ENCODE results near the gene DDR1. TPM values are rescaled to one million over a fixed set of nuclear protein-coding genes. Genes with fewer than 3 reads are reported as not detected.

The DDR1 gene
- total RNA-seq, 1 experiment from 2014 or later = 95.2 TPM

DNA sequence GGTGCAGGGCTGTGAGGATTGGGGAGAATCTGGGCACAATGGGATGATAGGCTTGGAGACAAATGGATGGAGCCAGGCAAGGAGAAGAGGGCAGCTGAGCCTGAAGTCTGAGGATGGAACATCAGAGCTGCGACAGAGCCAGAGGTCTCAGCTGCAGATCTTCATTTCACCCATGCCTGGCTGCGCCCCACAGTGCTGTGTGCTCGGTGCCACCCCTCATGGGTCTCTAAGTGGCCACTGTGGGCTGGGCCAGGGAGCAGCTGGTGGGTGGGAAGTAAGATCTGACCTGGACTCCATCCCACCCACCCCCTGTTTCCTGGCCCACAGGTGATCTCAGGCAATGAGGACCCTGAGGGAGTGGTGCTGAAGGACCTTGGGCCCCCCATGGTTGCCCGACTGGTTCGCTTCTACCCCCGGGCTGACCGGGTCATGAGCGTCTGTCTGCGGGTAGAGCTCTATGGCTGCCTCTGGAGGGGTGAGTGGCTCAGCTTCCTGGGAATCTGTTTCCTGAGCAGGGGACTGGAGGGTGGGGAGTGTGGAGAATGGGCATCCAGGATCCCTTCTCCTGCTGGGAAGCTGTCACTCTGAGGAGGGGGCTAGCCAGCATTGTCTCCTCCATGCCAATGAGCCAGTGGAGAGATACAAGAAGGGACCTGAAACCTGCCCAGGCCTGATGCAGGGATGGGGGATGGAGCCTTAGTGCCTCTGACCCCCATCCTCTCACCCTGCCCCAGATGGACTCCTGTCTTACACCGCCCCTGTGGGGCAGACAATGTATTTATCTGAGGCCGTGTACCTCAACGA lies 6.5 kb downstream of the DDR1 start:
- no peak for ATAC-seq
- H3K27me3 ChIP-seq (ENCODE audit: control insufficient read depth, insufficient read depth, low read length) = no peaks in the 10 kb centered on the region
- TF ChIP-seq TCF7L2 (IDR thresholded peaks at IDR 0.05; ENCODE audit: low read depth, low read length) (no peak), POLR2AphosphoS5 (IDR thresholded peaks at IDR 0.05; ENCODE audit: low read depth, low read length) (no peak), SIN3A (IDR thresholded peaks at IDR 0.05; ENCODE audit: borderline replicate concordance, insufficient read depth, low read depth, low read length) (no peak)
- TF ChIP-seq, protein P1, sequence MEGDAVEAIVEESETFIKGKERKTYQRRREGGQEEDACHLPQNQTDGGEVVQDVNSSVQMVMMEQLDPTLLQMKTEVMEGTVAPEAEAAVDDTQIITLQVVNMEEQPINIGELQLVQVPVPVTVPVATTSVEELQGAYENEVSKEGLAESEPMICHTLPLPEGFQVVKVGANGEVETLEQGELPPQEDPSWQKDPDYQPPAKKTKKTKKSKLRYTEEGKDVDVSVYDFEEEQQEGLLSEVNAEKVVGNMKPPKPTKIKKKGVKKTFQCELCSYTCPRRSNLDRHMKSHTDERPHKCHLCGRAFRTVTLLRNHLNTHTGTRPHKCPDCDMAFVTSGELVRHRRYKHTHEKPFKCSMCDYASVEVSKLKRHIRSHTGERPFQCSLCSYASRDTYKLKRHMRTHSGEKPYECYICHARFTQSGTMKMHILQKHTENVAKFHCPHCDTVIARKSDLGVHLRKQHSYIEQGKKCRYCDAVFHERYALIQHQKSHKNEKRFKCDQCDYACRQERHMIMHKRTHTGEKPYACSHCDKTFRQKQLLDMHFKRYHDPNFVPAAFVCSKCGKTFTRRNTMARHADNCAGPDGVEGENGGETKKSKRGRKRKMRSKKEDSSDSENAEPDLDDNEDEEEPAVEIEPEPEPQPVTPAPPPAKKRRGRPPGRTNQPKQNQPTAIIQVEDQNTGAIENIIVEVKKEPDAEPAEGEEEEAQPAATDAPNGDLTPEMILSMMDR (IDR thresholded peaks at IDR 0.05) = no peak
- TF ChIP-seq, protein P2, sequence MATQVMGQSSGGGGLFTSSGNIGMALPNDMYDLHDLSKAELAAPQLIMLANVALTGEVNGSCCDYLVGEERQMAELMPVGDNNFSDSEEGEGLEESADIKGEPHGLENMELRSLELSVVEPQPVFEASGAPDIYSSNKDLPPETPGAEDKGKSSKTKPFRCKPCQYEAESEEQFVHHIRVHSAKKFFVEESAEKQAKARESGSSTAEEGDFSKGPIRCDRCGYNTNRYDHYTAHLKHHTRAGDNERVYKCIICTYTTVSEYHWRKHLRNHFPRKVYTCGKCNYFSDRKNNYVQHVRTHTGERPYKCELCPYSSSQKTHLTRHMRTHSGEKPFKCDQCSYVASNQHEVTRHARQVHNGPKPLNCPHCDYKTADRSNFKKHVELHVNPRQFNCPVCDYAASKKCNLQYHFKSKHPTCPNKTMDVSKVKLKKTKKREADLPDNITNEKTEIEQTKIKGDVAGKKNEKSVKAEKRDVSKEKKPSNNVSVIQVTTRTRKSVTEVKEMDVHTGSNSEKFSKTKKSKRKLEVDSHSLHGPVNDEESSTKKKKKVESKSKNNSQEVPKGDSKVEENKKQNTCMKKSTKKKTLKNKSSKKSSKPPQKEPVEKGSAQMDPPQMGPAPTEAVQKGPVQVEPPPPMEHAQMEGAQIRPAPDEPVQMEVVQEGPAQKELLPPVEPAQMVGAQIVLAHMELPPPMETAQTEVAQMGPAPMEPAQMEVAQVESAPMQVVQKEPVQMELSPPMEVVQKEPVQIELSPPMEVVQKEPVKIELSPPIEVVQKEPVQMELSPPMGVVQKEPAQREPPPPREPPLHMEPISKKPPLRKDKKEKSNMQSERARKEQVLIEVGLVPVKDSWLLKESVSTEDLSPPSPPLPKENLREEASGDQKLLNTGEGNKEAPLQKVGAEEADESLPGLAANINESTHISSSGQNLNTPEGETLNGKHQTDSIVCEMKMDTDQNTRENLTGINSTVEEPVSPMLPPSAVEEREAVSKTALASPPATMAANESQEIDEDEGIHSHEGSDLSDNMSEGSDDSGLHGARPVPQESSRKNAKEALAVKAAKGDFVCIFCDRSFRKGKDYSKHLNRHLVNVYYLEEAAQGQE (IDR thresholded peaks at IDR 0.05; ENCODE audit: insufficient read depth in 1 of 2, low read depth in 2 of 2, low read length in 1 of 2) = no peak
- peaks cover 17% of the 10 kb centered on the region for H3K4me1 ChIP-seq (ENCODE audit: control insufficient read depth, insufficient read depth, low read length)
- H3K4me3 ChIP-seq (ENCODE audit: low read depth in 2 of 2, low read length in 2 of 2) = no peak overlapping the region
- no peak overlapping the region for H3K27ac ChIP-seq (ENCODE audit: low read length)
- no peaks in the 10 kb centered on the region for H3K9me3 ChIP-seq (ENCODE audit: control insufficient read depth, insufficient read depth, low read depth, low read length)
- no peaks in the 10 kb centered on the region for H3K36me3 ChIP-seq (ENCODE audit: control insufficient read depth, insufficient read depth, low read length)
- intact Hi-C loops (cut with micrococcal nuclease; ENCODE audit: unreplicated experiment) (no loop called here), in situ Hi-C loops (cut with HindIII; ENCODE audit: low pct_unique_long_range_greater_than_20kb, low sequenced_read_pairs) (no loop called here)
- ChIA-PET CTCF (interaction anchor here (0.7 kb wide), 1 partner anchor 117 kb away, joined by 6 read pairs; no protein-coding TSS in a partner anchor), POLR2A (no interaction called here)
- no TSS peak for BruUV-seq (replicated peaks)
- no peak for DNase-seq (ENCODE audit: low read depth, low spot score)

DNA sequence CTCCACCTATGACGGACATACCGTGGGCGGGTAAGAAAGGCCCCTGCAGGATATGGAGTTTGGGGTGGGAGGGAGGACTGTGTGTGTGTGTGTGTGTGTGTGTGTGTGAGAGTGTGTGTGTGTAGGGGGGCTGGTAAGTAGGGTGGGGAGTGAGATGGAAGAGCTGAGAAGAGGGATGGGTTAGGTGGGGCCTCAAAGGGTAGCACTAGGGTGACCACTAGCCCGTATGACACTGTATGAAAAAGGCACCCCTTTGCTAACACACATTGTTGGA lies 7.1 kb downstream of the DDR1 start:
- H3K27ac ChIP-seq (ENCODE audit: low read length) = no peak overlapping the region
- H3K9me3 ChIP-seq (ENCODE audit: control insufficient read depth, insufficient read depth, low read depth, low read length) = no peaks in the 10 kb centered on the region
- peaks cover 11% of the 10 kb centered on the region for H3K4me1 ChIP-seq (ENCODE audit: control insufficient read depth, insufficient read depth, low read length)
- no peaks in the 10 kb centered on the region for H3K27me3 ChIP-seq (ENCODE audit: control insufficient read depth, insufficient read depth, low read length)
- in situ Hi-C loops (cut with HindIII; ENCODE audit: low pct_unique_long_range_greater_than_20kb, low sequenced_read_pairs) = no loop called here
- no peak overlapping the region for H3K4me3 ChIP-seq (ENCODE audit: low read depth in 2 of 2, low read length in 2 of 2)
- TF ChIP-seq SIN3A (IDR thresholded peaks at IDR 0.05; ENCODE audit: borderline replicate concordance, insufficient read depth, low read depth, low read length) (no peak), TCF7L2 (IDR thresholded peaks at IDR 0.05; ENCODE audit: low read depth, low read length) (no peak), POLR2AphosphoS5 (IDR thresholded peaks at IDR 0.05; ENCODE audit: low read depth, low read length) (no peak)
- TF ChIP-seq, protein P2 (IDR thresholded peaks at IDR 0.05; ENCODE audit: insufficient read depth in 1 of 2, low read depth in 2 of 2, low read length in 1 of 2) = no peak
- TF ChIP-seq, protein P1 (IDR thresholded peaks at IDR 0.05) = no peak
- DNase-seq (ENCODE audit: low read depth, low spot score) = no peak
- ChIA-PET POLR2A (no interaction called here), CTCF (interaction anchor here (0.7 kb wide), 1 partner anchor 116 kb away, joined by 6 read pairs; no protein-coding TSS in a partner anchor)
- BruUV-seq (replicated peaks) = no TSS peak
- ATAC-seq = no peak
- intact Hi-C loops (cut with micrococcal nuclease; ENCODE audit: unreplicated experiment) = no loop called here
- H3K36me3 ChIP-seq (ENCODE audit: control insufficient read depth, insufficient read depth, low read length) = no peaks in the 10 kb centered on the region

All from Panc1 (cell line).